LNCaP clone FGC (cell line): ENCODE data around the gene SLC8A1.
"Not testable (repeated sequence)": the region's sequence is repeated elsewhere in the genome, so short reads cannot be mapped to it uniquely, and the experiment has no call there.

ENCODE experiments used
- DNase-seq: peaks from one replicate; pipeline ENCODE4 v3.0.0-alpha.2; 2011; ENCODE audit warnings: low read depth
- H3K4me3 ChIP-seq: 2 replicates; pipeline ENCODE4 v1.5.1; 2011; ENCODE audit warnings: mild to moderate bottlenecking, low read depth, low read length, control low read depth
- TF ChIP-seq, protein P1 (sequence below): IDR thresholded peaks from 2 replicates; pipeline ENCODE4 v1.5.1; 2012; ENCODE audit warnings: mild to moderate bottlenecking; ENCODE audit not compliant: control insufficient read depth, insufficient read depth; ENCODE audit errors: extremely low read depth

The SLC8A1 gene

DNA sequence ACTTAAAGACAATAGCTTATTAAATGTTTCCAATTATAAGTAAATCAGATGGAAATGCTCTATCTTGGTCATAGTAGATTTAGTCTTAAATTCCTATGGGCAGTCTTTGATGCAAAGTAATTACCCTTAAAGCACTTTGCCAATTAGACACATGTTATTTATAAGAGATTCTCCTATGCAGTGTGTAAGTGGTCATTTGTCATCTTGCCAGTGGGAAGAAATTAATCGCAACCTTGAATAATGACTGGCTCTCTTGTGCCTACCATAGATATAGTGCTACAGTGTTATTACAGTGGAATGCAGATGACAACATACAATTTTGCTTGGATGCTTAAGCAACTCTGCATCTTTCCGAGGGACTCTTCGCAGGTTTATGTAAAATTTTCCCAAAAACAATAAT, 361.8 kb downstream of the SLC8A1 start:
- DNase-seq = no peak
- TF ChIP-seq, protein P1, sequence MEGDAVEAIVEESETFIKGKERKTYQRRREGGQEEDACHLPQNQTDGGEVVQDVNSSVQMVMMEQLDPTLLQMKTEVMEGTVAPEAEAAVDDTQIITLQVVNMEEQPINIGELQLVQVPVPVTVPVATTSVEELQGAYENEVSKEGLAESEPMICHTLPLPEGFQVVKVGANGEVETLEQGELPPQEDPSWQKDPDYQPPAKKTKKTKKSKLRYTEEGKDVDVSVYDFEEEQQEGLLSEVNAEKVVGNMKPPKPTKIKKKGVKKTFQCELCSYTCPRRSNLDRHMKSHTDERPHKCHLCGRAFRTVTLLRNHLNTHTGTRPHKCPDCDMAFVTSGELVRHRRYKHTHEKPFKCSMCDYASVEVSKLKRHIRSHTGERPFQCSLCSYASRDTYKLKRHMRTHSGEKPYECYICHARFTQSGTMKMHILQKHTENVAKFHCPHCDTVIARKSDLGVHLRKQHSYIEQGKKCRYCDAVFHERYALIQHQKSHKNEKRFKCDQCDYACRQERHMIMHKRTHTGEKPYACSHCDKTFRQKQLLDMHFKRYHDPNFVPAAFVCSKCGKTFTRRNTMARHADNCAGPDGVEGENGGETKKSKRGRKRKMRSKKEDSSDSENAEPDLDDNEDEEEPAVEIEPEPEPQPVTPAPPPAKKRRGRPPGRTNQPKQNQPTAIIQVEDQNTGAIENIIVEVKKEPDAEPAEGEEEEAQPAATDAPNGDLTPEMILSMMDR = no peak
- H3K4me3 ChIP-seq = no peak overlapping the region

DNA sequence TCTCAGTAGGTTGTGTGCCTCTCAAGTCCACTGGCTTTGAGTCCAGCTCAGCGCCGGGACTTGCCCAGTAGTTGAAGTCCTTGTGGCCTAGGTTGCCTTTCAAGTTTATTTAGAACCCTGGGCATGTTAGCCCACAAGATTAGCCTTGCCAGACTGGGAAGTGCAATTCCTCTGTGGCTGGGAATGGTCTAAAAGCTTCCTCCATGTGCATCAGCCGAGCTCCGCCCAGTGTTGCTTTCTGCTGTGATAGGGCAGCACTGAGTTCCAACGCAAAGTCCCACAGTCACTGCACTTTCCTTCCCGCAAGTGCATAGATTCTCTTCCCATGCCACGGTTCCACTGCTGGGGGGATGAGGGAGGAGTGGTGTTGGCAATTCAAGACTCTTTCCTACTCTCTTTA, 364.0 kb downstream of the SLC8A1 start:
- no peak for DNase-seq
- H3K4me3 ChIP-seq = no peak overlapping the region
- TF ChIP-seq, protein P1 = no peak

DNA sequence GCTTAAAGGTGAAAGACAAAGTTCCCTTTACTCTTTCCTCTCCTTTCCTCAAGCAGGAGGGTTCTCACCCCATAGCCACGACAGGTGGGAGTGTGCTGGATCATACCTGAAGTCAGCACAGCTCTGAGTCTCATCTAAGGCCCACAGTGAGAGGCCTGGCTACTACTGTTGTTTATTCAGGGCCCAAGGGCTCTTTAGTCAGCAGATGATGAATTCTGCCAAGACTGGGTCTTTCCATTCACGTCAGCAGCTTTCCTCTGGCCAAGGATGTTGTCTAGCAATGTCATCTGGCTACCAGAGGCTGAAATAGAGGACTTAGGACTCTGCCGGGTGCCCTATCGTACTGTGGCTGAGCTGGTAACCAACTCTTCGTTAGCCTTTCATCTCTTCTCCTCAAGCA, 364.5 kb downstream of the SLC8A1 start:
- DNase-seq = no peak
- TF ChIP-seq, protein P1 = no peak

DNA sequence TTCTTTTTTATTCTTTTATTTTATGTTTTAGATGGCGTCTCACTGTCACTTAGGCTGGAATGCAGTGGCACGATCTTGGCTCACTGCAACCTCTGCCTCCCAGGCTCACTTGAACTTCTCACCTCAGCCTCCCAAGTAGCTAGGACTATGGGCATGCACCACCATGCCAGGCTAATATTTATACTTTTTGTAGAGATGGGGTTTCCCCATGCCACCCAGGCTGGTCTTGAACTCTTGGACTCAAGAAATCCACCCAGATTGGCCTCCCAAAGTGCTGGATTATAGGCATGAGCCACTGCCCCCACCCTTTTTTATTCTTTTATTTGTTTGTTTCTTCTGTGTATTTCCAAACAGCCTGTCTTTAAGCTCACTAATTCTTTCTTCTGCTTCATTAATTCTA, 366.1 kb downstream of the SLC8A1 start:
- TF ChIP-seq, protein P1 = no peak
- DNase-seq = no peak
- no peak overlapping the region for H3K4me3 ChIP-seq

More for the DNA sequence above, 364.5 kb downstream of the SLC8A1 start:
- no peak overlapping the region for H3K4me3 ChIP-seq

DNA sequence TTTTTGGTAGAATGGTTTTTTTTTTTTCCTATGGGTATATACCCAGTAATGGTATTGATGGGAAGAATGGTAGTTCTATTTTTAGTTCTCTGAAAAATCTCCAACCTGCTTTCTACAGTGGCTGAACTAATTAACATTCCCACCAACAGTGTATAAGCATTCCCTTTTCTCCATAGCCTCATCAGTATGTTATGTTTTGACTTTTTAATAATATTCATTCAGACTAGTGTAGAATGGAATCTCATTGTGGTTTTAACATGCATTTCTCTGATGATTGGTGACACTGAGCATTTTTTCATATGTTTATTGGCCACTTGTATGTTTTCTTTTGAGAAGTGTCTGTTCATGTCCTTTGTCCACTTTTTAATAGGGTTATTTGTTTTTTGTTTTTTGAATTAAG, 378.6 kb downstream of the SLC8A1 start:
- not testable (repeated sequence) for DNase-seq, H3K4me3 ChIP-seq

DNA sequence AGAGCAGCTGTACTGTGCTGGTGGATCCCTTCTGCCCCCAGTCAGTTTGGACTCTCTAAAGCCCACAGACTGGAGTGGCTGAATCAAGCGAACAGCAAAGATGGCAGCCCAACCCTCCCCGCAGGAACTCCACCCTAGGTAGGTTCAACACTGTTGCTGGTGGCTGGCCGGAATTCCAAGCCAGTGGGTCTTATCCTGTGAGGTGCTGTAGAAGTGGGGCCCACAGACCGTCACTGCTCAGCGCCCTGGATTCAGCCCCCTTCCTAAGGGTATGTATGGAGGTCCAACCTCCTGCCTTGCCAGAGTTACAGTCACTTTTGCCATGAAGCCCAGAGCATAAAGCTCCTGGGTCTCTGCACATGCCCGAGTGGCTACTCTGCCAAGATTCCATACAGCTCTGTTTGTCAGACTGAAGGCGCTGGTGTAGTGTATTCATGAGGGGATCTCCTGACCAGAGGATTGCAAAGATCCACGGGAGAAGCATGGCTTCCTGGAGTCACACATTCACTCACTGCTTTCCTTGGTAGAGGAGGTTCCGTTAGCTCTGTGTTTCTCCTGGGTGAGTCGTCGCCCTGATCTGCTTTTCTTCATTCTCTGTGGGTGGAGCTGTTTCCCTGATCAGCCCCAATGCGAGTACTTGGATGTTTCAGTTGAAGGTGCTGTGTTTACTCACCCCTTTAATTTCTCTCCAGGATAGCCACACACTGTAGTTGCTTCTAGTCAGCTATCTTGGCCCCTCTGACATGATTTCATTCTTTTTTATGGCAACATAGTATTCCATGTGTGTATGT, 379.3 kb downstream of the SLC8A1 start:
- TF ChIP-seq, protein P1 = no peak
- no peak overlapping the region for H3K4me3 ChIP-seq
- no peak for DNase-seq

DNA sequence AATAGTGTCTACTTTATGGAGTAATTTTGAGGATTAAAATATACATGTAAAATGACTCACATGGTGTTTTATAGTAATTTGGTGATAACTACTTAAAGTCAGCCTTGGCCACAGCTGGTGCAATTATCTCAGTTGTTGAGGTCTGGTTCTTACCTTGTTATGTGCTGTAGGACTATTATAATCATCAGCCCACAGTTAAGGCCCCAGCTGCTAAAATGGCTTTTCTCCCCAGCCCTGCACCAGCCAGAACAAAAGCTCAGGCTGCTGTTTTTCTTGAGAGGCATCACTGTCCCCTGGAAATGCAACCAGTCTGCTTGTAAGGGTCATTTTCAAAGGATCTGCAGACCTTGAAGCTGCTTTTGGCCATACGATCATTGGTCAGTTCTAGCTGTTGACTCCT, 389.5 kb downstream of the SLC8A1 start:
- DNase-seq = no peak
- TF ChIP-seq, protein P1 = no peak
- H3K4me3 ChIP-seq = no peak overlapping the region
